A673 (cell line): ENCODE measurements around the gene VSTM2L.

ENCODE experiments used
- CTCF ChIP-seq: fragments of 300-800, 200-600 bp; sonication (generic); conservative IDR thresholded peaks from 2 replicates; pipeline ENCODE4 v1.5.1; 2017; ENCODE audit warnings: low read depth, mild to moderate bottlenecking, antibody characterized with exemption, low read length, moderate library complexity, mixed read lengths
- EZH2 ChIP-seq: fragments of 200-600 bp; sonication (generic); IDR thresholded peaks from 2 replicates; pipeline ENCODE4 v1.6.1; 2017; ENCODE audit warnings: borderline replicate concordance, low read depth, mild to moderate bottlenecking, mixed read lengths, antibody characterized with exemption, low read length; ENCODE audit not compliant: poor library complexity, severe bottlenecking

DNA sequence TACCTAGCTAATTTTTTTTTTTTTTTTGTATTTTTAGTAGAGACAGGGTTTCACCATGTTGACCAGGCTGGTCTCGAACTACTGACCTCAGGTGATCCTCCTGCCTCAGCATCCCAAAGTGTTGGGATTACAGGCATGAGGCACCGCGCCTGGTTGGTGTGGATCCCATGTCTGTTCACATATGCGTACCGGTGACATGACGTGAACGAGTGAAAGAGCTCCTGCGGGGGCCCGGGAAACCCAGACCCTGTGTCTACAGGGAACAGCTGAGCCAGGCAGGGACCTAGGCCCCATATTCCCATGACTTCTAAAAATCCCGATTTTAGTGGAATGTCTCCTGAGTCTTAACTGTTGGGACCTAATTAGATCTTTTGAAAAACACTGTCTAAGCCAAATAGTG, 33.1 kb downstream of the VSTM2L start:
- no peak for TF ChIP-seq EZH2
- TF ChIP-seq CTCF: no peak
